Measurements from ENCODE around the gene IPO4.

IPO4 gene

GRCh38 chr14:24177041-24177825 lies 11.4 kb downstream of the IPO4 start:
- no peak for DNase-seq (ENCODE audit: low read depth in 2 of 2)

- no peak for DNase-seq (ENCODE audit: low read depth in 2 of 2)
Observed at GRCh38 chr14:24176599-24176998, 12.0 kb downstream of the IPO4 start.

DNA sequence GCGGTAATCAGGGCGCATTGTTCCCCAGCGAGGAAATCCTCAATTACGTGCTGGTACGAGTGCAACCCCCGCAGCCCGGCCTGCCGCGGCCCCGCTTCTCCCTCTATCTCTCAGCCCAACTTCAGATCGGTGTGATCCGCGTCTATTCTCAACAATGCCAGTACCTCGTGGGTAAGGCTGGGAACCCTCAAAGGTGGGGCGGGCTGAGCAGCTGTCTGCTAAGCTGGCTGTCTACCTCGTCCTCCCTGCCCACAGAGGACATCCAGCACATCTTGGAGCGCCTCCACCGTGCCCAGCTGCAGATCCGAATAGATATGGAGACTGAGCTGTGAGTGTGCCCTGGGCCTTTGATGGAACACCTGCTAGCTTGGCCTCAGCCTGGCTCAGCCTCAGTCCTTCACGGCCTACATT lies 15.7 kb downstream of the IPO4 start:
- DNase-seq (ENCODE audit: low read depth in 2 of 2): no peak

- DNase-seq (ENCODE audit: low read depth in 2 of 2): no peak
Observed at GRCh38 chr14:24172261-24172860, 16.3 kb downstream of the IPO4 start.

DNA sequence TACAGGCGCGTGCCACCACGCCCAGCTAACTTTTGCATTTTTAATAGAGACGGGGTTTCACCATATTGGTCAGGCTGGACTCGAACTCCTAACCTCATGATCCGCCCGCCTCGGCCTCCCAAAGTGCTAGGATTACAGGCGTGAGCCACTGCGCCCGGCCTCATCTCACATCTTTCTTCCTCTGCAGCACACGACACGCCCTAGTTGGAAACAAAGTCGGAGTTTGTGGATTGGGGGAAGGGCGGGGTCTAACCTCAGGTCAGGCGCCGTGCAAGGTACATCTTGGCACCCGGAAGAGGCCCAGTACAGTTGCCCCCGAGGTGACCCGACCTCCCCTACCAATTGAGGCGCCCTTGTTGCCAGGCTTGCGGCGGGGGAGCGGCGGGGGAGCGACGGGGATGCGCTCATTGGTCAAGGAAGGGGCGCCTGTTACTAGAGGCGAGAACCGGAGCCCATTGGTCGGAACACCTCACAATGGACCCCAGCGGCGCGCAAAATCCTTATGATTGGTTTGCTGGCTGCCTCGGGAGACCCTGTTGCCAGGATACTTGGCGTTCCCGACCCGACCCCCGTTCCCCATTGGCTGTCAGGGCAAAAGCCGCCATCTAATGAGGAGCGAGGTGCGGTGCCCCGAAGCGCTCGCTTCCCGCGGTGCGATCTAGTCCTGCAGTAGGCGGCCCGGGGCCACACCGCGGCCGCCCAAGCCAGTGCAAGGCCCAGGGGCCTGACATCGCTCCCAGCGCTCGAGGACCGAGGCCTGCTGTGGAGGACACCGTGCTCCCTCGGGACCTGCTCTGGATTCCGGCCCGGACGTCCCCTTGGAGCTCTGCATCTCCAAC lies 17.0 kb downstream of the IPO4 start, which contains the start of gene REC8:
TSS of gene REC8 (plus strand) at position 659 of the 839 bp plus-strand sequence. CDS start 473 bp downstream, outside the sequence.
- peak in 1 of 2 donors; percentile 38 for DNase-seq (ENCODE audit: low read depth in 2 of 2)

DNA sequence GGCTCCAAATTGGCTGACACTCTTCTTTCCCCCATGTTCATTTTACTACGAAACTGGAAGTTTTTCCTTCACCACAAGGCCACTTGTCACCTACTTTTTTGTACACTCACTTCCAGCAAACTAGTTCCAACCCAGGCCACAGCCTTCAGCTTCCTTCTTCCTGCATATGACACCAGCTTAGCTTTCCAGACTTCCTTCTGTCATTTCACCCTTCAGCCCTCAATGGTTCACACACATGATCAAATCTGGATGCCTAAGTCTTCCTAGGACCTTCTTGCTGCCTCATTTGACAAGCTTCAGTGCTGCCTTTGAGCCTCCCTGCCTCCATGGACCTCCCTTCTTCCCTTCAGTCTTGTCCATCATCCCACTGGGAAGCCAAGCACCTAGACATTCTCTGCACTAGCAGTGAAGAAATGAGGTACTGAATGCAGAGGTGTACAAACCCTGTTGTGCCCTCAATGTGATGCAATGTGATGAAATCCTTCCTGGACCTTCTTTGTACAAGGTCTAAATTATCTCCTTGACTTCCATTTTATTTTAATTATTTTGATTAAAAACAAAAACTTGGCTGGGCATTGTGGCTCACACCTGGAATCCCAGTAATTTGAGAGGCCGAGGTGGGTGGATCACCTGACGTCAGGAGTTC lies 21.0 kb downstream of the IPO4 start:
- DNase-seq (ENCODE audit: low read depth in 2 of 2): no peak

GRCh38 chr14:24165785-24166184 lies 22.8 kb downstream of the IPO4 start:
- no peak for DNase-seq (ENCODE audit: low read depth in 2 of 2)

GRCh38 chr14:24164518-24164991 lies 24.1 kb downstream of the IPO4 start:
- no peak for DNase-seq (ENCODE audit: low read depth in 2 of 2)

GRCh38 chr14:24162093-24162492 lies 26.5 kb downstream of the IPO4 start:
- DNase-seq (ENCODE audit: low read depth in 2 of 2): no peak

- DNase-seq (ENCODE audit: low read depth in 2 of 2): peak; percentile 95 to 98
Observed at GRCh38 chr14:24160850-24161804, 27.5 kb downstream of the IPO4 start, which contains the start of gene IRF9. Gene IRF9 (plus strand): TSS chr14:24161265. CDS start chr14:24162145, 880 bp downstream.

DNA sequence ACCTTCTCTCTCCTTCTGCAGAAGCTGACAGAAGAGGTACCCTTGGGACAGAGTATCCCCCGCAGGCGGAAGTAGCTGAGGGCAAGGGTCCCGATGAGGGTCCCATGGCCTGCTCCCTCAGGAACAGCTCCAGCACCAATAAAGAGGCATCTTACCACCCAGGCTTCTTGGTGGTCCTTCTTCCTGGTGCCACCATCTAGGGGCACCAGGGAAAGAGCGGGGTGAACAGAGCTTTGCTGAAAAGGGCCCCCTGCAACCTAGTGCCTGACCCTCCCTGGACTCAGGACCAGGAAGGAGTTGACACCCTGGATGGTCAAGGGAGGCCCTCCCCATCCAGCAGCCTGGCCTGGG lies 28.1 kb downstream of the IPO4 start:
- no peak for DNase-seq (ENCODE audit: low read depth in 2 of 2)

- no peak for DNase-seq (ENCODE audit: low read depth in 2 of 2)
Observed at GRCh38 chr14:24159777-24160498, 28.7 kb downstream of the IPO4 start.

DNA sequence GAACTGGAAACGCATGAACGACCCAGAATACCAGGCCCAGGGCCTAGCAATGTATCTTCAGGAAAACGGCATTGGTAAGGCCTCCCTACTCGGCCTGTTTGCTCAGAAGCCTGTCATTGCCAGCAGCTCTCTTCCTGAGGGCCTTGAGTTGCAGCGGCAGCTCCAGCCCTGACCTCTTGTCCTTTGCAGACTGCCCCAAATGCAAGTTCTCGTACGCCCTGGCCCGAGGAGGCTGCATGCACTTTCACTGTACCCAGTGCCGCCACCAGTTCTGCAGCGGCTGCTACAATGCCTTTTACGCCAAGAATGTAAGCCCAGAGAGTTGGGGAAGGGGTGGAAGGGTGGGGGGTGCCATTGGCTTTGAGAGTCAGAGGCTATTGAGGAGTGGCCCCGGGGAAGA lies 31.3 kb downstream of the IPO4 start:
- no peak for DNase-seq (ENCODE audit: low read depth in 2 of 2)

- DNase-seq (ENCODE audit: low read depth in 2 of 2): no peak
Observed at GRCh38 chr14:24156840-24157239, 31.8 kb downstream of the IPO4 start.

DNA sequence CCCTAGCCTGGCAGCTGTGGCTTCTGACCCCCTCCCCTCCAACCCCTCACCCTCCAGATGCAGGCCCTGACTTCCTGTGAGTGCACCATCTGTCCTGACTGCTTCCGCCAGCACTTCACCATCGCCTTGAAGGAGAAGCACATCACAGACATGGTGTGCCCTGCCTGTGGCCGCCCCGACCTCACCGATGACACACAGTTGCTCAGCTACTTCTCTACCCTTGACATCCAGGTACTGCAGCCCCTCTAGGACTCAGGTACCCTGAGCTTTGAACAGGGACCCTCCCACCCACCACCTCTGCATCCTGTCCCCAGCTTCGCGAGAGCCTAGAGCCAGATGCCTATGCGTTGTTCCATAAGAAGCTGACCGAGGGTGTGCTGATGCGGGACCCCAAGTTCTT lies 33.5 kb downstream of the IPO4 start:
- no peak for DNase-seq (ENCODE audit: low read depth in 2 of 2)

DNA sequence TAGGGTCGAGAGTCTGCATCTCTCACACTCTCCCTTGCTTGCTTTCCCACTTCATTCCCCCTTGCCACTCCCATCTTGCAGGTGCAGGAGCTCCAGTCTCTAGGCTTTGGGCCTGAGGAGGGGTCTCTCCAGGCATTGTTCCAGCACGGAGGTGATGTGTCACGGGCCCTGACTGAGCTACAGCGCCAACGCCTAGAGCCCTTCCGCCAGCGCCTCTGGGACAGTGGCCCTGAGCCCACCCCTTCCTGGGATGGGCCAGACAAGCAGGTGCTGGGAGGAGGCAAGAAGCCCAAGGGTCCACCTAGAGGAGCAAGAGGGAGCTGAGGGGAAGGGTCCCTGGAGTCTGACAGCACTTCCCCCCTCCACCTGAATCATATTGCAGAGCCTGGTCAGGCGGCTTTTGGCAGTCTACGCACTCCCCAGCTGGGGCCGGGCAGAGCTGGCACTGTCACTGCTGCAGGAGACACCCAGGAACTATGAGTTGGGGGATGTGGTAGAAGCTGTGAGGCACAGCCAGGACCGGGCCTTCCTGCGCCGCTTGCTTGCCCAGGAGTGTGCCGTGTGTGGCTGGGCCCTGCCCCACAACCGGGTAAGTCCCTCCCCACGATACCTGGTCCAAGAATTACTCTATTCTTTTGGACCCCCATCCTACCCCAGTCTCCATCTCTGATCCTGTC lies 37.1 kb downstream of the IPO4 start:
- DNase-seq (ENCODE audit: low read depth in 2 of 2): no peak

GRCh38 chr14:24150993-24151392 lies 37.6 kb downstream of the IPO4 start:
- DNase-seq (ENCODE audit: low read depth in 2 of 2): no peak

- DNase-seq (ENCODE audit: low read depth in 2 of 2): no peak
Observed at GRCh38 chr14:24150567-24150966, 38.0 kb downstream of the IPO4 start.

DNA sequence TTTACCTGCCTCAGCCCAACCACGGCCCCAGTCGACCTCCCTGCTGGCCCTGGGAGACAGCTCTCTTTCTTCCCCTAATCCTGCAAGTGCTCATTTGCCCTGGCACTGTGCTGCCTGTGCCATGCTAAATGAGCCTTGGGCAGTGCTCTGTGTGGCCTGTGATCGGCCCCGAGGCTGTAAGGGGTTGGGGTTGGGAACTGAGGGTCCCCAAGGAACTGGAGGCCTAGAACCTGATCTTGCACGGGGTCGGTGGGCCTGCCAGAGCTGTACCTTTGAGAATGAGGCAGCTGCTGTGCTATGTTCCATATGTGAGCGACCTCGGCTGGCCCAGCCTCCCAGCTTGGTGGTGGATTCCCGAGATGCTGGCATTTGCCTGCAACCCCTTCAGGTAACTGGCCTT lies 38.6 kb downstream of the IPO4 start:
- DNase-seq (ENCODE audit: low read depth in 2 of 2): no peak

Measured in stimulated activated CD4-positive, alpha-beta T cell treated with anti-CD3 and anti-CD28 coated beads, Interleukin-1b, Interleukin-23, amount 100 ng/mL, for 1 hour (primary cell).